Pulmonary artery endothelial cell (primary cell): ENCODE measurements around the gene CECR2. TPM values are rescaled to one million over a fixed set of nuclear protein-coding genes. Genes with fewer than 3 reads are reported as not detected.

Experiments used
- DNase-seq: peaks from one replicate; pipeline ENCODE4 v3.0.0-alpha.2; 2011; ENCODE audit warnings: low read depth, low spot score
- total RNA-seq: library from RNA; depleted of rRNA; stranded (reverse); fragments of >200 nt; gene quantifications from 2 replicates; pipeline ENCODE4 v1.2.3, GENCODE V29; 2014

Gene CECR2
- total RNA-seq, result 1.2 and 1.8 TPM in 2 replicates

DNA sequence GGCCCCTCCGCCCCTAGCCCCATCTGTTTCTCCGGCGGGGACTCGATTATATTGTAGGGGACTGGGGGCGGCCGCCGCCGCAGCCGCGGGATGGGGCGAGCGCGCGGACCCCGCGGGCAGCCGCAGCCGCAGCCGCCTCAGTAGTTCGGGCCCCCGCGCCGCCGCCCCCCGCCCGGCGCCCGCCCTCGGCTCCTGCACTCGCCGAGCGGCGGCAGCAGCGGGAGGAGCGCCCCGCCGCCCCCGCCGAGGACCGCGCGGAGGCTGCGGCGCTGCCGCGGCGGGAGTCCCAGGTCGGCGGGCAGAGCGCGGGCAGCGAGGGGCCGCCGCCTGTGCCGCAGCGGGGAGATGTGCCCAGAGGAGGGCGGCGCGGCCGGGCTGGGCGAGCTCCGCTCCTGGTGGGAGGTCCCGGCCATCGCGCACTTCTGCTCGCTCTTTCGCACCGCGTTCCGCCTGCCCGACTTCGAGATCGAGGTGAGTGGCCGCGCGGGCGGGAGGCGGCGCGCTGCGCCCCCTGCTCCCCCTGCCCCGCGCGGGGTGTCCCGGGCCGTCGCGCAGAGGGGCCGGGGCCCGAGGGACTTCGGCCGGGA lies at the start of gene CECR2:
TSS of gene CECR2 (plus strand) at position 22 of the 587 bp plus-strand sequence. CDS start at position 346, 324 bp downstream.
- DNase-seq, result no peak

DNA sequence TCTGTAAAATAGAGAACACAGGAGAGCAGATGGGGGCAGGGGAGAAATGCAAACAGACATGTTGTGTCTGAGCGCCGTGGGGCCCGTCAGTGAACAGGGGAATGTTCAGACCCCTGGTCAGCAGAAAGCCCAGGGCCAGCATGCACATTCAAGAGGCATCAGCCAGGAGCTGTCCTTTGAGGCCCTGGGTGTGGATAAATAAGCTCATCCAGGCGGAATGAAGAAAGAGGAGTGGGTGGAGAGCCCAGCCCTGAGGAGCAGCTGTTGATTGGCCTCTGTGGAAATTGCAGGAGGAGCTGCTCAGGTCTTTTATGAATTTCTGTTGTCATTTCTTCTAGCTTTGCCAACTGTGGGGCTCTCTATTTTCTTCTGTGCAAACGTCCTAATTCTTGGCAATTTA lies 49.7 kb upstream of the CECR2 start:
- DNase-seq, result no peak

DNA sequence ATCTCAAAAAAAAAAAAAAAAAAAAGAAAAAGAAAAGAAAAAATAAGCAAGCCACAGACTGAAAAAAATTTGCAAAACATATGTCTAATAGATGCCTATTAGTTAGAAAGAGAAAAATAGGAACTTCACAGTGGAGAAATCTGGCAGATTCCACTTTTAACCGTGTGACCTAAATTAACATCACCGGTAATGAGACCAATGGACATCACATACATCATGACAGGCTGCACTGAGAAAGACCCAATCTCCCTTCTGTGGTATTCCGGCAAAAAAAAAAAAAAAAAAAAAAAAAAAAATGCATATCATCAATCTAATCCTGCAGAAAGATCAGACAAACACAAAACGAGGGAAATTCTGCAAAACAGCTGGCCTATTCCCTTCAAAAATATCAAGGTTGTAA lies 46.7 kb upstream of the CECR2 start:
- no peak for DNase-seq

- DNase-seq, result no peak
These were observed 37.6 kb upstream of the CECR2 start for GRCh38 chr22:17331690-17332089.

GRCh38 chr22:17332109-17332800 lies 37.0 kb upstream of the CECR2 start:
- DNase-seq, result no peak

GRCh38 chr22:17334059-17334458 lies 35.2 kb upstream of the CECR2 start:
- DNase-seq, result no peak

DNA sequence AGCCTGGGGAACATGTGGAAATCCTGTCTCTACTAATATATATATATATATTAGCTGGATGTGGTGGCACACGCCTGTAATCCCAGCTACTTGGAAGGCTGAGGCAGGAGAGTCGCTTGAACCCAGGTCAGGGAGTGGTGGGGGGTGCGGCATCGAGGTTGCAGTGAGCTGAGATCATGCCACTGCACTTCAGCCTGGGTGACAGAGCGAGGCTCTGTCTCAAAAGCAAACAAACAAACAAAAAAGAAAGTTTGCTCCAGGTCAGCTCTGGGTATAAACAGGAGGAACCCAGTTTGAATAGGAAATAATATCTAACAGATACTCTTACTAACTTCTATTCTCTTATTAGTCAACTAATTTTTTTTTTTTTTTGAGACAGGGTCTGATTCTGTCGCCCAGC lies 34.3 kb upstream of the CECR2 start:
- DNase-seq, result no peak

GRCh38 chr22:17336061-17336460 lies 33.2 kb upstream of the CECR2 start:
- no peak for DNase-seq

DNA sequence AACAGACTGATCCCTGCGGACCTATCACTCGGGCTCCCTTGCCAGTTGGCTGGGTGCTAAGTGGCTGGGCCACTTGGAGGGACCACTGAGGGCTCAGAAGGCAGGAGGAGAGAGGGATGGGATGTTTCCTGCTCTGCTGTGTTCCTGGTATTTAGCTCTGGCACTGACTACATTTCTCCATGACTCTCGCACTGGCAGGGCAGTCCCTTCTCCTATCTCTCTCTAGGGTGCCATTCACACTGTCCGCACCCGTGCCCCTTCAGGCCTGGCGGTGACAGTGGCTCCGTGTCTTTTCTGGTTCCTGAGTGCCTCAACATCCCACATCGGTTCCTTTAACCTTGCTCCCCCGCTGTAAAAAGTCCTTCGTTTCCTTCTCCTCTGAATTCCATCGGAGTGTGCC lies 31.6 kb upstream of the CECR2 start:
- no peak for DNase-seq

GRCh38 chr22:17339095-17339693 lies 30.1 kb upstream of the CECR2 start:
- DNase-seq, result no peak

GRCh38 chr22:17342361-17342760 lies 26.9 kb upstream of the CECR2 start:
- no peak for DNase-seq

- no peak for DNase-seq
These were observed 25.5 kb upstream of the CECR2 start for GRCh38 chr22:17343766-17344165.

DNA sequence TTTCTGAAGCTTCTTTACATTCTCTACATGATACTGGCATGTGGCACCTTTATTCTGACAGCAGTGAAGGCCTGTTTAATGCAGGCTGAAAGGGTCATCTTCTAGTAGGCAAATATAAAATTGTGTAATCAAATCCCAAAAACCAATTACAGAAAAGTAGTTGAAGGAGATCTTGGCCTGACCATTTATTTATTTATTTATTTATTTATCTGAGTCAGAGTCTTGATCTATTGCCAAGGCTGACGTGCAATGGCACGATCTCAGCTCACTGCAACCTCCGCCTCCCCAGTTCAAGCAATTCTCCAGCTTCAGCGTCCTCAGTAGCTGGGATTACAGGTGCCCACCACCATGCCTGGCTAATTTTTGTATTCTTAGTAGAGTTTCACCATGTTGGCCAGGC lies 22.7 kb upstream of the CECR2 start:
- DNase-seq, result no peak

GRCh38 chr22:17347724-17348123 lies 21.5 kb upstream of the CECR2 start:
- DNase-seq, result no peak

DNA sequence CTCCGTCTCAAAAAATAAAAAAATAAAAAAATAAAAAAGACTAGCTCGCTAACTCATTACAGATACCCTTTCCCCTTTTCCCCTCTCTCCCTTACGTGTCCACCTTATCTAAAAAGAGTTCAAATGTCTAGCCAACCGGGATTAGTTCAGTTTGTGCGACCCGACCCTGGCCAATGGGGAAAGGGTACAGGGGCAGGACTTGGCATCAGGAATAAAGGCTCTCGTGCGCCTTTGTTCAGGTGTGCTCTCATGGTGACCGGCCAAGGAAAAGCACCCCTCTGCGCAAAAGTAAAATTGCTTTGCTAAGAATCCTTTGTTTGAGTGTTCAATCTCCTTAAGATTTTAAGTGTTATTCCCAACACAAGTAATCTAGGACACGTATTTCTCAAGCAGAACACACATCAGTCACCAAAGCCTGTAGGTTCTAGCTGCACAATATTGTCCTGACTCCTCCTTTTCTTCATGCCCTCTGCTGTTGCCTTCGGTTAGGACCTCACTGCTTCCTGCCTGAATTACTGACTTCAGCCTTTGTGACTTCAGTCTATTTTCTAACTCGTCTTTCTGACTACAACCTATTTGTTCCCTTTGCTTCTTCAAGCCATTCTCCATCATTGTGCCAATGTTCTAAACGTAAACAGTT lies 20.7 kb upstream of the CECR2 start:
- DNase-seq, result no peak

DNA sequence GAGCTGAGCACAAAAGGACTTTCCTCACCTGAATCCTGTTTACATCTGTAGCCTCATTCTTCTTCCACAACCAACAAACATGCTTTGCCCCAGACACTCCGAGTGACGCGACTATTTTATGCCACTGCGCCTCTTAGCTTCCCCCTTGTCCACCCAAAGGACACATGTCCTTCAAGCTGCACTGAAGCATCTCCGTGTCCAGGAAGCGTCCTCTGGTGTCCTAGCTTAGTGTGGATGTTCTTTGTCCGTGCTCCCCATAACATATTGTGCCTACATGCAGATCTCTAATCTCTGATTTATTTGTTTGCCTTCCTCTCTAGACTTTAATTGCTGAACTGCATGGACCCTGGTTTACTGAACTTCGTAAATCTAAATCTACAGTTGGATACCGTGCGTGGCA lies 20.1 kb upstream of the CECR2 start:
- DNase-seq, result no peak

- DNase-seq, result no peak
These were observed 19.0 kb upstream of the CECR2 start for GRCh38 chr22:17350292-17350691.

DNA sequence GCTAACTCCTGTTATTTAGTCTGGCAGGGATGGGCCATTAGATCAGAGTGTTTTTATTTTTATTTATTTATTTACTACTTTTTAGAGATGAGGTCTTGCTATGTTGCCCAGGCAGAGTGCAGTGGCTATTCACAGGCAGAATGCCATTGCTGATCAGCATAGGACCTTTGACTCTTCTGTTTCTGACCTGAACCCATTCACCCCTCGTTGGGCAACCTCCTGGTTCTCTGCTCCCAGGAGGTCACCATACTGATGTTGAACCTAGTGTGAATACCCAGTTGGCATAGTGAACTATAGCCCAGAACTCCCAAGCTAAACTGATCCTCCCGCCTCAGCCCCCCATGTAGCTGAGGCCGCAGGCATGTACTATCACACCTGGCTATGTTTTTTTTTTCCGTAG lies 16.5 kb upstream of the CECR2 start:
- DNase-seq, result no peak

DNA sequence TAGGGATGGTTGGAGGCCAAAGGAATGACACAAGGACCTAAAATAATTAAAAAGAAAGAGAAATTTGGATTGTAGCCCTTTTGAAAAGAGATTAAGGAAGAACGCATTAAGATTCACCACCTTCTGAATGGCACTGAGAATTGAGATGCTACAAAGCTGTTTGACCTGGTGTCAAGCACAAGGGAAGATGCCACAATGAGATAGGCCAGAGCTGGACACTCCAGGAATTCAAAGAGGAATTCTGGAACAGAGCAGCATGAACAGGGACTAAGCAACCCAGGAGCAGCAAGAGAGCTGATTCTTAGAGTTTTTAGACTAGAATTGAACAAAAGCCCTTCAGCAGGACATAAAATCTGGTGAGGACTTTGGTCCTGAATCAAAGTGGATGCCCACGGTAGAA lies 11.6 kb upstream of the CECR2 start:
- no peak for DNase-seq

DNA sequence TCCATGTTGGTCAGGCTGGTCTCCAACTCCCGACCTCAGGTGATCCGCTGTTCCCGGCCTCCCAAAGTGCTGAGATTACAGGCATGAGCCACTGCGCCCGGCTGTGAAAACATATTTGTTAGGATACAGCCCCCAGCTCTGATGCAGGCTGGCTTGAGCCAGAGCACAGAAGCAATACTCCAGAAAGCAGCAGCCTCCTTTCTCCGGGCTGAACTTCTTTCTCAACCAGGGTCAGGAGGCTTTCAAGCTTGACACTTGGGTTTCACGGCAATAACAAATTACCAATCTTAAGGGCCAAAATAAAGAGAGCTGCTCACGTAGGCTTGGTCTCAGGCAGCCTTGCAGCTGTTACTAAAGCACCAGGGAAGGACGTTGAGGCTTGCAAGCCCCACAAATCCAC lies 10.8 kb upstream of the CECR2 start:
- DNase-seq, result no peak

- DNase-seq, result no peak
These were observed 9.8 kb upstream of the CECR2 start for GRCh38 chr22:17359501-17359900.

GRCh38 chr22:17366329-17366728 lies 2.9 kb upstream of the CECR2 start:
- no peak for DNase-seq

- DNase-seq, result no peak
These were observed 2.4 kb upstream of the CECR2 start for GRCh38 chr22:17366830-17367229.
